Measurements from ENCODE around the gene OR2T34.

OR2T34 gene

DNA sequence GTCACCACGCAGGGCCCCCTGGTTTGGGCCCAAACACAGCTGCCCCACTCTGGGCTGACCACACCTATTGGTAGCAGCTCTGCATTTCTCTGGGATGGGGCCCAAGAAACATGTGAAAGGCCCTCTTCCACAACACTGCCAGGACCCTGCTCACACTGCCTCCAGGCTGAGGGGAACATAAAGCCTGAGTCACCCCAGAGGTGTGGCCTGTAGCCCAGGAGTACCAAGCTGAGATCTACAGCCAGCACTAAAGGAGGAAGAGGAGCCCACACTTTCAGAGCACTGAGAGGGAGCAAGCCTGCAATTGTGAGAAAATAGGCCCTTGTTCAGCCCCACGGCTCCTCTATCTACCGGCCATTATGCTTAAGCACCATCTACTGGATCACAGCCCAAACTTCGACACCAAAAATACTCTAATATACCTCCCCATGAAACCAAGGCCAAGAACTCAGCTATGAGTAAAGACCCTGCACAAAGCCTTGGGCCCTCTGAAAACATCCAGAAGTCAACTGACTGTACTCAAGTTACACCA is 37.4 kb upstream of the OR2T34 start:
- H3K27me3 ChIP-seq = no peaks in the 10 kb centered on the region; the same call in 1 of the 2 replicates
- no peak for TF ChIP-seq CTCF (IDR thresholded peaks at IDR 0.05; ENCODE audit: low read depth, low read length)
- no peaks in the 10 kb centered on the region for H3K36me3 ChIP-seq
- no peaks in the 10 kb centered on the region for H3K4me1 ChIP-seq
- H3K4me3 ChIP-seq (ENCODE audit: low read depth, low read length) = no peak overlapping the region
- DNase-seq = no peak
- no peaks in the 10 kb centered on the region for H3K9me3 ChIP-seq

DNA sequence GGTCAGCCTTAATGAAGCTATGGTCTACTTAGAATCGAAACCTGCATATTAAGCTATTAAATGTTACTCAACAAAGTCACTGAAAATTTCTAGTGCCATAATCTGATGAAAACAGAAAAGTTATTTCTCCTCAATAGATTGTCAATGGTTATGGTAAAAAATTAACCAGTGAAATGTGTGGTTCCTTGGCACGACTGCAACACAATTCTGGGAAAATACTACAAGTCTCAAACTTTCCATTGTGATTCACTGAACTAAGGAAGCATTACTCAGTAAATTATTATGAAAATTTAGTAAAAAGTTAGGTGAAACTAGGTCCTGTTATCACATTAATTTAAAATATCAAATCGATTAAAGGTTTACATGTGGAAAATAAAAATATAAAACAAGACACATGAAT is 35.7 kb upstream of the OR2T34 start:
- TF ChIP-seq CTCF (IDR thresholded peaks at IDR 0.05; ENCODE audit: low read depth, low read length) = no peak
- Histone ChIP-seq H3K4me3 (ENCODE audit: low read depth, low read length) (no peak overlapping the region), H3K4me1 (no peaks in the 10 kb centered on the region), H3K27me3 (no peaks in the 10 kb centered on the region; the same call in 1 of the 2 replicates), H3K36me3 (no peaks in the 10 kb centered on the region), H3K9me3 (no peaks in the 10 kb centered on the region)
- DNase-seq = no peak

- Histone ChIP-seq H3K36me3 (no peaks in the 10 kb centered on the region), H3K4me3 (ENCODE audit: low read depth, low read length) (no peak overlapping the region), H3K4me1 (no peaks in the 10 kb centered on the region), H3K27me3 (no peaks in the 10 kb centered on the region), H3K9me3 (no peaks in the 10 kb centered on the region)
- no peak for TF ChIP-seq CTCF (IDR thresholded peaks at IDR 0.05; ENCODE audit: low read depth, low read length)
- DNase-seq = no peak
These were observed 24.8 kb upstream of the OR2T34 start for GRCh38 chr1:248599396-248599795.

DNA sequence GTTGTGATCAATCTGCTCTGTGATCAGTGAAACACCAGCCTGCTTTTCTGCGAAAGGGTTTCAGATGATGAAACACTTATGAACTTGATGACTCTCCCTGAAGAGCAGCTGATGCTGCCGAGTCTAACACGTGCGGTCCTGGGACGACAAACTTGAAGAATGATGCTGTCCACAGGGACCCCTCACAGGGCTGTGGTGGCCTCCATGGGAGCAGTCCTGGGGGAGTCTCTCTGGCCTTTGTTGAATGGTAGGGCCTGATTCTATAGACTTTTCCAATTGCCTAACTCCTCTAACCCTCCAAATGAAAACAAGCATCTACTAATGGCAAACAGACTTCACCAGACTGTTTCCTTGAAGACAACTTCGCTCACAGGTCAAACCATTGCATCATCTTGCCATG is 23.0 kb upstream of the OR2T34 start, which contains the start of gene OR2T10:
Gene OR2T10, minus strand, starts transcription at position 112 of the 400 bp plus-strand sequence. CDS start 3,932 bp downstream, outside the sequence.
- Histone ChIP-seq H3K36me3 (no peaks in the 10 kb centered on the region), H3K4me3 (ENCODE audit: low read depth, low read length) (no peak within 1 kb of the TSS), H3K4me1 (no peaks in the 10 kb centered on the region), H3K27me3 (no peaks in the 10 kb centered on the region), H3K9me3 (no peaks in the 10 kb centered on the region)
- DNase-seq = no peak
- no peak for TF ChIP-seq CTCF (IDR thresholded peaks at IDR 0.05; ENCODE audit: low read depth, low read length)

- Histone ChIP-seq H3K9me3 (no peaks in the 10 kb centered on the region), H3K4me3 (ENCODE audit: low read depth, low read length) (no peak overlapping the region), H3K27me3 (no peaks in the 10 kb centered on the region), H3K36me3 (no peaks in the 10 kb centered on the region), H3K4me1 (no peaks in the 10 kb centered on the region)
- no peak for TF ChIP-seq CTCF (IDR thresholded peaks at IDR 0.05; ENCODE audit: low read depth, low read length)
- DNase-seq = no peak
These were observed 22.1 kb upstream of the OR2T34 start for GRCh38 chr1:248596615-248597014.

GRCh38 chr1:248593226-248593625 is 18.7 kb upstream of the OR2T34 start:
- no peaks in the 10 kb centered on the region for H3K36me3 ChIP-seq
- TF ChIP-seq CTCF (IDR thresholded peaks at IDR 0.05; ENCODE audit: low read depth, low read length) = no peak
- no peak for DNase-seq
- H3K4me1 ChIP-seq = no peaks in the 10 kb centered on the region
- H3K27me3 ChIP-seq = no peaks in the 10 kb centered on the region
- H3K4me3 ChIP-seq (ENCODE audit: low read depth, low read length) = no peak overlapping the region
- H3K9me3 ChIP-seq = no peaks in the 10 kb centered on the region
